ENCODE results near the gene ZNF565. TPM values are rescaled to one million over a fixed set of nuclear protein-coding genes. Genes with fewer than 3 reads are reported as not detected.
A peak's percentile ranks its signal among the peaks of the same experiment; 100 is the strongest.

Gene ZNF565
- total RNA-seq, 1 donor from 2014 or later, result 5.6 TPM

DNA sequence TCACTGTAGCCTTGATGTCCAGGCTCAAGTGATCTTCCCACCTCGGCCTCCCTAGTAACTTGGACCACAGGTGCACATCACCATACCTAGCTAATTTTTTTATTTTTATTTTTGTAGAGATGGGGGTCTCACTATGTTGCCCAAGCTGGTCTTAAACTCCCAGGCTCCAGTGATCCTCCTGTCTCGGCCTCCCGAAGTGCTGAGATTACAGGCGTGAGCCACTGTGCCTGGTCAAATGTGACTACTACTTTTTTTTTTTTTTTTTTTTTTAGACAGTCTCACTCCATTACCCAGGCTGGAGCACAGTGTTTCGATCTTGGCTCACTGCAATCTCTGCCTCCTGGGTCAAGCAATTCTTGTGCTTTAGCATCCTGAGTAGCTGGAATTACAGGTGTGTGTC is 41.6 kb downstream of the ZNF565 start:
- TF ChIP-seq CTCF (IDR thresholded peaks at IDR 0.05; ENCODE audit: partially characterized antibody, unreplicated experiment), result no peak
- H3K9me3 Mint-ChIP-seq (ENCODE audit: unreplicated experiment), result peaks cover 2% of the 10 kb centered on the region
- H3K36me3 Mint-ChIP-seq (ENCODE audit: unreplicated experiment), result peaks cover 4% of the 10 kb centered on the region
- no peak overlapping the region for H3K27ac Mint-ChIP-seq (ENCODE audit: unreplicated experiment)
- DNase-seq, result no peak
- H3K27me3 Mint-ChIP-seq (ENCODE audit: unreplicated experiment), result peaks cover 2% of the 10 kb centered on the region
- no peaks in the 10 kb centered on the region for H3K4me1 Mint-ChIP-seq (ENCODE audit: low read depth, unreplicated experiment)
- H3K4me3 Mint-ChIP-seq (ENCODE audit: unreplicated experiment), result no peak overlapping the region

DNA sequence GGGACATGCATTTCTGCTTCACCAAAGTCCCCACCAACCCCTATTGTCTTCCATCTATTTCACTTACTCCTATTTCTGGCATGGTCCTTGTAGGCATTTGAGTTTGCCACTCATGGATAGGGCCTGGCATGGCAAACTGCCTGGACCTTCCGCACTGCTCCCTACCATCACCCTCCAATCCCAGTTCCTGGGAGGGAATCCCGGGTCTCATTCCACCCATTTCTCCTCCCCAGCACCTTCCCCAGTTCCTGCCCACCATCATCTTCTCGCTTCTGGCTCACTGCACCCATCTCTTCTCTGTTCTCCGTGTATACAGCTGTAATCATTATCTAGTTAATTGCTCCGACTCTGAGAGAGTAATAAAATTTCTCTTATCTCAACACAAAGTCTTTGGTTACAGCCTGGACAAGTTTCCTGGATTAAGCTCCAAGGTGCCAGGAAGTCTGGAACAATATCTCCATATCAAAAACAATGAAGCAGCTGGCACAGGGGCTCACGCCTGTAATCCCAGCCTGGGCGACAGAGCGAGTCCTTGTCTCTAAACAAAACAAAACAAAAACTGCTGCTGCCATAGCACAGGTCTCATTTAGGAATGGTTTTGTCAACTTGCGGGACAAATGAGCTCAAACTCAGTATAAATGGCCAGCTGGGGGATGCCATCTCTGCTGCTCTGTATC is 45.2 kb downstream of the ZNF565 start:
- Mint-ChIP-seq H3K4me1 (ENCODE audit: low read depth, unreplicated experiment) (no peaks in the 10 kb centered on the region), H3K9me3 (ENCODE audit: unreplicated experiment) (peaks cover 2% of the 10 kb centered on the region), H3K4me3 (ENCODE audit: unreplicated experiment) (no peak overlapping the region), H3K27me3 (ENCODE audit: unreplicated experiment) (no peaks in the 10 kb centered on the region), H3K36me3 (ENCODE audit: unreplicated experiment) (no peaks in the 10 kb centered on the region), H3K27ac (ENCODE audit: unreplicated experiment) (no peak overlapping the region)
- no peak for TF ChIP-seq CTCF (IDR thresholded peaks at IDR 0.05; ENCODE audit: partially characterized antibody, unreplicated experiment)
- no peak for DNase-seq

DNA sequence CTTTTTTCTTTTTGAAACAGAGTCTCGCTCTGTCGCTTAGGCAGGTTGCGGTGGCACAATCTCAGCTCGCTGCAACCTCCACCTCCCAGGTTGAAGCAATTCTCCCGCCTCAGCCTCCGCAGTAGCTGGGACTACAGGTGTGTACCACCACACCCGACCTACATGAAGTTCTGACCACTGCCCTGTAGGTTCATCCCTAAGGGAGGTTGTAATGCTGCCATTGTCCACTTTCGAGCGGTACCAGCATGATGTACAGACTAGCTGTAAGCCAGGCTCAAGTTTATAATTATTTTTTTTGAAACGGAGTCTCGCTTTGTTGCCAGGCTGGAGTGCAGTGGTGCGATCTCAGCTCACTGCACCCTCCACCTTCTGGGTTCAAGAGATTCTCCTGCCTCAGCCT is 50.7 kb downstream of the ZNF565 start:
- TF ChIP-seq CTCF (IDR thresholded peaks at IDR 0.05; ENCODE audit: partially characterized antibody, unreplicated experiment), result no peak
- Mint-ChIP-seq H3K9me3 (ENCODE audit: unreplicated experiment) (no peaks in the 10 kb centered on the region), H3K4me3 (ENCODE audit: unreplicated experiment) (no peak overlapping the region), H3K4me1 (ENCODE audit: low read depth, unreplicated experiment) (peaks cover 1% of the 10 kb centered on the region), H3K36me3 (ENCODE audit: unreplicated experiment) (no peaks in the 10 kb centered on the region), H3K27me3 (ENCODE audit: unreplicated experiment) (peaks cover 4% of the 10 kb centered on the region), H3K27ac (ENCODE audit: unreplicated experiment) (no peak overlapping the region)
- no peak for DNase-seq

DNA sequence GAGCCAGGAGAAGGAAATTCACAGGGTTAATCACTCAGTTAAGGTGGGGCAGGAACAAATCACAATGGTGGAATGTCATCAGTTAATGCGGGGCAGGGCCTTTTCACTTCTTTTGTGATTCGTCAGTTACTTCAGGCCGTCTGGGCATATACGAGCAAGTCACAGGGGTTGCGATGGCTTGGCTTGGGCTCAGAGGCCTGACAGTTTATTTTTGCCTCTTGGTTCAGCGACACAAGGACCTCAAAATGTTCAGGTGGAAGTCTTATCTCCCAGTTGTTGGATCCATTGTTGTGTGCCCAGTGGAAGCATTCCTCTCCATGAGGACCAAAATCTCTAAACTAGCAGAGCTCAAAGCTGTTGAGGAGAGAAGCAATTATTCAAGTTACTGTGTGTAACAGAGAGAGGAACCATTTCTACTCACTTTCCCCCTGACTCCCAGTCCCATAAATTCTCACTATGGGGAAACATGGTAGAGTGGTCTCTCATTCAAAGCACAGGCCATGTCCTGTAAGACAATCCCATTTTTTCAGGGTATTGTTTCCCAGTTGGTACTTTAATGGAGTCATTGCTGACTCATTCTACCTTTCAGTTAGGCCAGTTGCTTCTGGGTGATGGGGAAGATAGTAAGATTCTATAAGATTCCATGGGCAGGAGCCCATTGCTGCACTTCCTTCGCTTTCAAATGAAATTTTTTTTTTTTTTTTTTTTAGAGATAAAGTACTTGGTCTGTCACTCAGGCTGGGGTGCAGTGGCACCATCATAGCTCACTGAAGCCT is 53.5 kb downstream of the ZNF565 start:
- H3K36me3 Mint-ChIP-seq (ENCODE audit: unreplicated experiment), result no peaks in the 10 kb centered on the region
- peaks cover 1% of the 10 kb centered on the region for H3K4me1 Mint-ChIP-seq (ENCODE audit: low read depth, unreplicated experiment)
- no peak overlapping the region for H3K4me3 Mint-ChIP-seq (ENCODE audit: unreplicated experiment)
- no peaks in the 10 kb centered on the region for H3K9me3 Mint-ChIP-seq (ENCODE audit: unreplicated experiment)
- peaks cover 4% of the 10 kb centered on the region for H3K27me3 Mint-ChIP-seq (ENCODE audit: unreplicated experiment)
- no peak overlapping the region for H3K27ac Mint-ChIP-seq (ENCODE audit: unreplicated experiment)
- DNase-seq, result no peak
- no peak for TF ChIP-seq CTCF (IDR thresholded peaks at IDR 0.05; ENCODE audit: partially characterized antibody, unreplicated experiment)

DNA sequence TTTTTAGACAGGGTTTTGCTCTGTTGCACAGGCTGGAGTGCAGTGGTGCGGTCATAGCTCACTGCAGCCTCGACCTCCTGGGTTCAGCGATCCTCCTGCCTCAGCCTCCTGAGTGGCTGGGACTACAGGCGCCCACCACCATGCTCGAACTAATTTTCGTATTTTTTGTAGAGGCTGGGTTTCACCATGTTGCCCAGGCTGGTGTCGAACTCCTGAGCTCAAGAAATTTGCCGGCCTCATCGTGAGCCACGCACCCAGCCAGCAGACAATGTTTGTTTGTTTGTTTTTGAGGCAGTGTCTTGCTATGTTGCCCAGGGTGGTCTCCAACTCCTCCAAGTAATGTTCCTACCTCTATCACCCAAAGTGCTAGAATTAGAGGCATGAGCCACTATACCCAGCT is 61.3 kb downstream of the ZNF565 start:
- H3K9me3 Mint-ChIP-seq (ENCODE audit: unreplicated experiment), result peaks cover 3% of the 10 kb centered on the region
- TF ChIP-seq CTCF (IDR thresholded peaks at IDR 0.05; ENCODE audit: partially characterized antibody, unreplicated experiment), result no peak
- DNase-seq, result no peak
- peak overlapping the region; percentile 79 for H3K4me3 Mint-ChIP-seq (ENCODE audit: unreplicated experiment)
- peaks cover 3% of the 10 kb centered on the region for H3K27me3 Mint-ChIP-seq (ENCODE audit: unreplicated experiment)
- H3K4me1 Mint-ChIP-seq (ENCODE audit: low read depth, unreplicated experiment), result peaks cover 3% of the 10 kb centered on the region
- H3K36me3 Mint-ChIP-seq (ENCODE audit: unreplicated experiment), result peaks cover 5% of the 10 kb centered on the region
- no peak overlapping the region for H3K27ac Mint-ChIP-seq (ENCODE audit: unreplicated experiment)

Measured in glutamatergic neuron (in vitro differentiated cells).